Measurements from ENCODE around the gene HLA-DQB2. TPM values are rescaled to one million over a fixed set of nuclear protein-coding genes. Genes with fewer than 3 reads are reported as not detected.

HLA-DQB2 gene
- not detected for total RNA-seq

GRCh38 chr6:32763421-32763820, at the start of gene HLA-DQB2:
Gene HLA-DQB2 (minus strand): TSS chr6:32763532. CDS start chr6:32763470, 62 bp downstream.

GRCh38 chr6:32741031-32741960, 22.0 kb downstream of the HLA-DQB2 start, which contains the start of gene HLA-DQA2:
Gene HLA-DQA2 (plus strand): TSS chr6:32741391. CDS start chr6:32741444, 53 bp downstream.

Small RNAs within 50 kb of the gene (small RNA-seq; reads per million reads assigned to genes)
- 0 reads per million in 2 donors for gene MIR3135B

Other genes starting within 250 kb of the HLA-DQB2 start
- gene HLA-DRB5, start 233.2 kb downstream of the HLA-DQB2 start, total RNA-seq, result under 1 TPM in 1 of 2 donors, not detected in 1; 0.34 TPM
- gene HLA-DRB1, start 173.7 kb downstream of the HLA-DQB2 start, total RNA-seq, result 10 to 100 TPM in 1 of 2 donors, 1 to 10 TPM in 1; 8.9 to 17.0 TPM
- under 1 TPM; under 0.01 to 0.69 TPM for gene HLA-DQA1, start 126.1 kb downstream of the HLA-DQB2 start, total RNA-seq
- 1 to 10 TPM; 1.7 to 3.3 TPM for gene HLA-DQB1, start 96.9 kb downstream of the HLA-DQB2 start, total RNA-seq
- not detected for gene HLA-DQA2, start 22.1 kb downstream of the HLA-DQB2 start, total RNA-seq
- gene HLA-DOB, start 53.5 kb upstream of the HLA-DQB2 start, total RNA-seq, result under 1 TPM; 0.34 to 1.00 TPM
- 100 to 1,000 TPM; 109 to 420 TPM for gene TAP2, start 75.2 kb upstream of the HLA-DQB2 start, total RNA-seq
- 100 to 1,000 TPM; 172 to 207 TPM for gene PSMB8, start 80.5 kb upstream of the HLA-DQB2 start, total RNA-seq
- gene TAP1, start 90.2 kb upstream of the HLA-DQB2 start, total RNA-seq, result 100 to 1,000 TPM; 391 to 542 TPM
- 100 to 1,000 TPM; 114 to 151 TPM for gene PSMB9, start 90.7 kb upstream of the HLA-DQB2 start, total RNA-seq
- gene HLA-DMB, start 177.5 kb upstream of the HLA-DQB2 start, total RNA-seq, result 1 to 10 TPM; 4.5 to 9.7 TPM
- 10 to 100 TPM in 1 of 2 donors, 1 to 10 TPM in 1; 7.2 to 30.6 TPM for gene HLA-DMA, start 189.6 kb upstream of the HLA-DQB2 start, total RNA-seq
- 100 to 1,000 TPM; 101 to 120 TPM for gene BRD2, start 205.1 kb upstream of the HLA-DQB2 start, total RNA-seq
- gene HLA-DOA, start 246.1 kb upstream of the HLA-DQB2 start, total RNA-seq, result 1 to 10 TPM in 1 of 2 donors, under 1 TPM in 1; under 0.01 to 1.7 TPM